K562 (cell line): Measurements from ENCODE around the gene ASCC2. TPM values are rescaled to one million over a fixed set of nuclear protein-coding genes. Genes with fewer than 3 reads are reported as not detected.

Experiments
- ATAC-seq: fragments of 200-7000 bp; cut with Tn5 transposase; 3 replicates; pipeline ENCODE4 v1.9.1; 2020; ENCODE audit warnings: moderate library complexity
- BruUV-seq: library from RNA; stranded (reverse); fragments of 400-500 nt; replicated peaks from 2 replicates; lab custom pipeline; 2021; lab: Mats Ljungman, UMichigan
- CTCF ChIA-PET: fragments of 300-600 bp; formaldehyde crosslinking; extraction: SDS; loops from one replicate; lab custom pipeline; 2021; ENCODE audit warnings: low intra/inter-chr PET ratio; lab: Yijun Ruan, JAX
- POLR2A ChIA-PET: fragments of 300-600, 350-650 bp; sonication (Branson Sonifier 250); formaldehyde crosslinking; extraction: SDS; loops from one replicate; lab custom pipeline; 2021; ENCODE audit warnings: antibody characterized with exemption, inconsistent platforms; lab: Yijun Ruan, JAX
- DNase-seq, 4 experiments: peaks; one replicate each; pipeline versions ENCODE4 v3.0.0 to v3.0.0-alpha.2; 2011 to 2018; ENCODE audit warnings: low spot score in 3 of 4, mixed read lengths in 3 of 4; ENCODE audit errors: extremely low read depth in 1 of 4
- FAIRE-seq: peaks from 2 replicates; lab custom pipeline; 2011; peaks lifted over from hg19 to GRCh38; lab: Jason Lieb, UNC
- H2AFZ ChIP-seq: 2 replicates; pipeline ENCODE4 v1.6.0; 2011; ENCODE audit warnings: low read depth, low read length, control low read depth, inconsistent platforms
- H3K27ac ChIP-seq: fragments of 200-600 bp; 3 replicates; pipeline ENCODE4 v1.8.0; 2011; ENCODE audit warnings: low read depth, mild to moderate bottlenecking, control low read depth, inconsistent platforms, low read length, moderate library complexity, mixed read lengths; ENCODE audit errors: extremely low read depth
- H3K27me3 ChIP-seq, 2 experiments: fragments of 300-600 bp in 1 of 2; 2 replicates in 1 of 2; 3 replicates in 1 of 2; pipeline versions ENCODE4 v1.6.0 to v1.8.0; 2011; ENCODE audit warnings: inconsistent platforms in 2 of 2, low read length in 2 of 2, mild to moderate bottlenecking in 1 of 2, mixed read lengths in 1 of 2, moderate library complexity in 1 of 2; ENCODE audit not compliant: control insufficient read depth in 2 of 2, insufficient read depth in 2 of 2
- H3K36me3 ChIP-seq: fragments of 300-600 bp; 3 replicates; pipeline ENCODE4 v1.8.0; 2011; ENCODE audit warnings: mild to moderate bottlenecking, low read length, inconsistent platforms; ENCODE audit not compliant: control insufficient read depth, insufficient read depth
- H3K4me1 ChIP-seq, 2 experiments: fragments of 200-600 bp in 1 of 2; replicated peaks in 1 of 2; 2 replicates in 1 of 2; 3 replicates in 1 of 2; pipeline versions ENCODE4 v1.5.1 to v1.8.0; 2011; ENCODE audit warnings: inconsistent platforms in 2 of 2, low read length in 2 of 2, mild to moderate bottlenecking in 1 of 2, mixed read lengths in 1 of 2, moderate library complexity in 1 of 2; ENCODE audit not compliant: control insufficient read depth in 2 of 2, insufficient read depth in 2 of 2
- H3K4me2 ChIP-seq: 2 replicates; pipeline ENCODE4 v1.6.1; 2011; ENCODE audit warnings: low read length, control low read depth, inconsistent platforms, mixed read lengths; ENCODE audit not compliant: insufficient read depth
- H3K4me3 ChIP-seq: fragments of 200-600 bp; sonication (generic), shearing (Covaris generic); 2 replicates; pipeline ENCODE4 v1.5.1; 2016; ENCODE audit warnings: control low read depth, inconsistent platforms
- H3K79me2 ChIP-seq: fragments of 200-600 bp; 3 replicates; pipeline ENCODE4 v1.8.0; 2011; ENCODE audit warnings: low read length, inconsistent platforms; ENCODE audit not compliant: control insufficient read depth, insufficient read depth
- H3K9ac ChIP-seq, 2 experiments: 2 replicates each; pipeline versions ENCODE4 v1.6.0 to v1.6.1; 2011; ENCODE audit warnings: low read depth in 2 of 2, low read length in 2 of 2, control low read depth in 1 of 2, inconsistent platforms in 1 of 2, mild to moderate bottlenecking in 1 of 2, mixed read lengths in 1 of 2; ENCODE audit not compliant: insufficient read depth in 1 of 2
- H3K9me1 ChIP-seq: one replicate; pipeline ENCODE4 v1.6.0; 2011; ENCODE audit warnings: inconsistent platforms, mild to moderate bottlenecking, low read length, moderate library complexity; ENCODE audit not compliant: control insufficient read depth, insufficient read depth
- H3K9me3 ChIP-seq: replicated peaks from 2 replicates; pipeline ENCODE4 v1.5.1; 2011; ENCODE audit warnings: low read depth, low read length, inconsistent platforms; ENCODE audit not compliant: control insufficient read depth, insufficient read depth
- H4K20me1 ChIP-seq: replicated peaks from 2 replicates; pipeline ENCODE4 v1.6.1; 2011; ENCODE audit warnings: low read length, inconsistent platforms, mixed read lengths; ENCODE audit not compliant: control insufficient read depth, insufficient read depth
- EP400 ChIP-seq: fragments of 450-650 bp; IDR thresholded peaks from 2 replicates; pipeline ENCODE4 v1.6.1; 2017; ENCODE audit warnings: antibody characterized with exemption, mild to moderate bottlenecking, moderate library complexity
- PHB2 ChIP-seq: fragments of 450-650 bp; IDR thresholded peaks from 2 replicates; pipeline ENCODE4 v1.6.1; 2017; ENCODE audit warnings: low read depth
- SMAD4 ChIP-seq: fragments of 250-450 bp; sonication (Bioruptor Pico); conservative IDR thresholded peaks from 2 replicates; pipeline ENCODE4 v1.8.0; 2021; ENCODE audit warnings: inconsistent platforms, mild to moderate bottlenecking, moderate library complexity
- SRF ChIP-seq, 2 experiments: fragments of 250-450, 450-650 bp in 1 of 2; sonication (Bioruptor Pico) in 1 of 2; sonication (generic) in 1 of 2; formaldehyde crosslinking; IDR thresholded peaks; 2 replicates each; pipeline versions ENCODE4 v1.5.0 to v1.5.1; 2020 to 2022; ENCODE audit warnings: mild to moderate bottlenecking in 1 of 2, missing genetic modification reagents in 1 of 2
- TBL1XR1 ChIP-seq, 2 experiments: IDR thresholded peaks; 2 replicates each; pipeline ENCODE4 v1.6.1; 2012; ENCODE audit warnings: improper control_type of control experiment in 2 of 2, low read length in 2 of 2, mild to moderate bottlenecking in 1 of 2
- ZNF444 ChIP-seq: fragments of 250-450 bp; sonication (Bioruptor Pico); IDR thresholded peaks from 2 replicates; pipeline ENCODE4 v1.4.0; 2020; ENCODE audit warnings: mild to moderate bottlenecking, moderate library complexity
- ZNF57 ChIP-seq: fragments of 450-650 bp; formaldehyde crosslinking; IDR thresholded peaks from 2 replicates; pipeline ENCODE4 v1.4.0; 2020; ENCODE audit warnings: mild to moderate bottlenecking, moderate library complexity
- ZNF780A ChIP-seq: fragments of 250-450 bp; sonication (Bioruptor Pico); IDR thresholded peaks from 2 replicates; pipeline ENCODE4 v1.5.0; 2021; ENCODE audit warnings: mild to moderate bottlenecking
- WGBS: fragments of 100-300 bp; shearing (Covaris generic); methylation state at CpG from one replicate; pipeline ENCODE4 v1.1.6; 2016; ENCODE audit warnings: low coverage, mixed read lengths; ENCODE audit not compliant: insufficient coverage; ENCODE audit errors: missing lambda C conversion rate; 5-methylcytosine and 5-hydroxymethylcytosine counted together
- in situ Hi-C: fragments of 300-500 bp; cut with MboI; formaldehyde crosslinking; loops from 4 replicates; pipeline ENCODE4 v1.15.0; 2018; ENCODE audit warnings: inconsistent platforms, mixed read lengths
- intact Hi-C: fragments of 100-400 bp; cut with micrococcal nuclease; formaldehyde crosslinking; loops from 2 replicates; pipeline ENCODE4 v1.14.2; 2022
- polyA plus RNA-seq, 8 experiments: library from polyadenylated mRNA; depleted of rRNA in 4 of 8; stranded (reverse) in 5 of 8; unstranded in 3 of 8; fragments of >200 nt; fragmentation: Nextera tagmentation in 2 of 8; fragmentation: Illumina TruSeq in 1 of 8; extraction: Ambion mirVana in 2 of 8; extraction: Trizol in 1 of 8; gene quantifications; 2 replicates each; pipeline versions ENCODE4 v1.2.1 to v1.2.3, GENCODE V29; 2011 to 2014; ENCODE audit warnings: inconsistent platforms in 1 of 8, missing spikeins in 1 of 8
- total RNA-seq, 7 experiments: library from RNA; depleted of rRNA in 6 of 7; stranded (reverse); fragments of >200 nt in 6 of 7; fragmentation: Illumina TruSeq in 2 of 7; extraction: Trizol in 2 of 7; gene quantifications; 2 replicates each; pipeline versions ENCODE4 v1.2.1 to v1.2.3, GENCODE V29; 2011 to 2021; ENCODE audit warnings: low replicate concordance in 1 of 7
- TF ChIP-seq, protein P1 (sequence below): IDR thresholded peaks from 2 replicates; pipeline ENCODE4 v1.6.1; 2012; ENCODE audit warnings: low read depth, low read length, improper control_type of control experiment, borderline replicate concordance
- TF ChIP-seq, protein P2 (sequence below): fragments of 250-450 bp; sonication (Bioruptor Pico); IDR thresholded peaks from 2 replicates; pipeline ENCODE4 v1.8.0; 2022; ENCODE audit warnings: moderate library complexity, mild to moderate bottlenecking, inconsistent platforms
- TF ChIP-seq, protein P3 (sequence below): fragments of 200-800 bp; sonication (Bioruptor generic); IDR thresholded peaks from 2 replicates; pipeline ENCODE4 v1.6.1; 2017; ENCODE audit warnings: missing genetic modification characterization, missing compliant biosample characterization

The ASCC2 gene
- total and polyA plus RNA-seq, 9 of the 15 experiments (the other 6 are each of a cell fraction or from before 2014, with no cell fraction given), result 4.0 to 46.7 (median 26.8) TPM

DNA sequence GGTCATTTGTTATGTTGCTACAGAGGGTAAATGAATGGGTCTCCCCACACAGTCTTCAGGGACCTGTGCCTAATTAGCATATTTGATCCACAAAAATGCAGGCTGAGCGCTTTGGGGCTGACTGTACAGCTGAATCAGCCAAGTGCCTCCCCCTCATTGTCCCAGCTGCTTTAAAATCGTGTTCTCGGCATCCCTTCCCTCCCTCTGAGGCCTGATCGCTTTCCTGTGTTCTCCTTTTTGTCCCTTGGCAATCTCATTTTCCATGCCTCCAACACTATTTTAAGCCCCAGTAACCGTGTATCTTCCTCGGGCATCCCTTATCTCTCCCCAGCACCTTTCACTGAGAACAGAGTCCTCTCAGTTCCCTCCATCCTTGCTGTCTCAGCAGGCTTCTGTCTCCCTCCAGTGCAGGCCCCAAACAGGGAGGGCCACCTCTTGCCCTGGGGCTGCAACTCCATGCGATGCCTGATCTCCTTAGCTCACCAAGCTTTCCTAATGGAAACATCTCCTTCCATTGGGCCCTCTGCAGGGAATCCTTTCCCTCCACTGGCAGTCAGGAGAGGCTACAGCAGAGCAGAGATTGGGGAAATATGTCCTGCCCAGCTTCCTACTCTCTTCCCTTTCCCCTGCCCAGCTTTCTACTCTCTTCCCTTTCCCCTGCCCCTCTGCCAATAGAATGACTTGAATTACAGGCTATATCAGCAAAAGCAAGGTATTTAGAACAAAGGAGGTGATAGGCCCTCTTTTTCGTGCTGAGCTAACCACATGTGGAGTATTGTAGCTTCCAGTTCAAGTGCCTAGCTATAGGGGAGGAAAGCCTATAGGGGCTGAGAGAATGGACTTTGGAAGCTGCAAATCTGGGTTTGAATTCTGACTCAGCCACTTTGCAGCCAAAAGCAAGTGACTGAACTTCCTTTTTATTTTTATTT lies 57.1 kb downstream of the ASCC2 start:
- FAIRE-seq, result peak; percentile 97
- TF ChIP-seq ZNF444 (no peak), ZNF57 (CRISPR knock-in tag) (no peak), SRF (CRISPR knock-in tag; IDR thresholded peaks at IDR 0.05) (no peak), ZNF780A (CRISPR knock-in tag) (no peak), PHB2 (peak; percentile 93), SMAD4 (CRISPR knock-in tag) (peak; percentile 88), TBL1XR1 (IDR thresholded peaks at IDR 0.05; ENCODE audit: low read length in 2 of 2) (peak in 1 of 2 experiments; percentile 90; a peak in 2 of 4 replicates), EP400 (peak; percentile 35; the same call in 1 of the 2 replicates)
- TF ChIP-seq, protein P1, sequence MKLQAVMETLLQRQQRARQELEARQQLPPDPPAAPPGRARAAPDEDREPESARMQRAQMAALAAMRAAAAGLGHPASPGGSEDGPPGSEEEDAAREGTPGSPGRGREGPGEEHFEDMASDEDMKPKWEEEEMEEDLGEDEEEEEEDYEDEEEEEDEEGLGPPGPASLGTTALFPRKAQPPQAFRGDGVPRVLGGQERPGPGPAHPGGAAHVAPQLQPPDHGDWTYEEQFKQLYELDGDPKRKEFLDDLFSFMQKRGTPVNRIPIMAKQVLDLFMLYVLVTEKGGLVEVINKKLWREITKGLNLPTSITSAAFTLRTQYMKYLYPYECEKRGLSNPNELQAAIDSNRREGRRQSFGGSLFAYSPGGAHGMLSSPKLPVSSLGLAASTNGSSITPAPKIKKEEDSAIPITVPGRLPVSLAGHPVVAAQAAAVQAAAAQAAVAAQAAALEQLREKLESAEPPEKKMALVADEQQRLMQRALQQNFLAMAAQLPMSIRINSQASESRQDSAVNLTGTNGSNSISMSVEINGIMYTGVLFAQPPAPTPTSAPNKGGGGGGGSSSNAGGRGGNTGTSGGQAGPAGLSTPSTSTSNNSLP, result no peak
- TF ChIP-seq, protein P2, sequence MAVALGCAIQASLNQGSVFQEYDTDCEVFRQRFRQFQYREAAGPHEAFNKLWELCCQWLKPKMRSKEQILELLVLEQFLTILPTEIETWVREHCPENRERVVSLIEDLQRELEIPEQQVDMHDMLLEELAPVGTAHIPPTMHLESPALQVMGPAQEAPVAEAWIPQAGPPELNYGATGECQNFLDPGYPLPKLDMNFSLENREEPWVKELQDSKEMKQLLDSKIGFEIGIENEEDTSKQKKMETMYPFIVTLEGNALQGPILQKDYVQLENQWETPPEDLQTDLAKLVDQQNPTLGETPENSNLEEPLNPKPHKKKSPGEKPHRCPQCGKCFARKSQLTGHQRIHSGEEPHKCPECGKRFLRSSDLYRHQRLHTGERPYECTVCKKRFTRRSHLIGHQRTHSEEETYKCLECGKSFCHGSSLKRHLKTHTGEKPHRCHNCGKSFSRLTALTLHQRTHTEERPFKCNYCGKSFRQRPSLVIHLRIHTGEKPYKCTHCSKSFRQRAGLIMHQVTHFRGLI (CRISPR knock-in tag), result no peak
- TF ChIP-seq, protein P3, sequence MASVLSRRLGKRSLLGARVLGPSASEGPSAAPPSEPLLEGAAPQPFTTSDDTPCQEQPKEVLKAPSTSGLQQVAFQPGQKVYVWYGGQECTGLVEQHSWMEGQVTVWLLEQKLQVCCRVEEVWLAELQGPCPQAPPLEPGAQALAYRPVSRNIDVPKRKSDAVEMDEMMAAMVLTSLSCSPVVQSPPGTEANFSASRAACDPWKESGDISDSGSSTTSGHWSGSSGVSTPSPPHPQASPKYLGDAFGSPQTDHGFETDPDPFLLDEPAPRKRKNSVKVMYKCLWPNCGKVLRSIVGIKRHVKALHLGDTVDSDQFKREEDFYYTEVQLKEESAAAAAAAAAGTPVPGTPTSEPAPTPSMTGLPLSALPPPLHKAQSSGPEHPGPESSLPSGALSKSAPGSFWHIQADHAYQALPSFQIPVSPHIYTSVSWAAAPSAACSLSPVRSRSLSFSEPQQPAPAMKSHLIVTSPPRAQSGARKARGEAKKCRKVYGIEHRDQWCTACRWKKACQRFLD (CRISPR knock-in tag), result peak; percentile 41; the same call in 1 of the 2 replicates

More for the DNA sequence above, 57.1 kb downstream of the ASCC2 start:
- CTCF ChIA-PET, result no interaction called here
- WGBS, result 3% methylated on average over 8 of the region's 8 CpGs
- H4K20me1 ChIP-seq, result no peaks in the 10 kb centered on the region
- H3K27me3 ChIP-seq, result no peaks in the 10 kb centered on the region
- H3K36me3 ChIP-seq, result no peaks in the 10 kb centered on the region
- no peaks in the 10 kb centered on the region for H3K79me2 ChIP-seq
- no peaks in the 10 kb centered on the region for H3K9me1 ChIP-seq
- peak overlapping the region; percentile 65; the same call in 1 of the 3 replicates for H3K27ac ChIP-seq
- POLR2A ChIA-PET, result interaction anchor here (1.0 to 1.3 kb wide), 3 partner anchors 14 to 29 kb away, joined by 4 read pairs; partner anchors contain the start of genes UQCR10 and ZMAT5
- H2AFZ ChIP-seq, result peak overlapping the region; percentile 57
- DNase-seq, result peak; percentile 77 to 89 (median 84)
- in situ Hi-C loops, result no loop called here
- no peaks in the 10 kb centered on the region for H3K9me3 ChIP-seq
- peak overlapping the region; percentile 56 for H3K4me2 ChIP-seq
- H3K4me1 ChIP-seq, result peaks cover 15 to 20% of the 10 kb centered on the region in 2 experiments
- intact Hi-C loops, result no loop called here
- peak overlapping the region; percentile 26 to 75; a peak in 3 of 4 replicates for H3K9ac ChIP-seq
- H3K4me3 ChIP-seq, result no peak overlapping the region
- peak; percentile 96 for ATAC-seq
- BruUV-seq, result no TSS peak
